ENCODE data around the gene EIF2A. TPM values are rescaled to one million over a fixed set of nuclear protein-coding genes. Genes with fewer than 3 reads are reported as not detected.

EIF2A gene
- polyA plus RNA-seq, 1 of the 3 experiments (the other 2 are of a cell fraction), result 67.0 TPM

GRCh38 chr3:150527464-150528255, 18.9 kb upstream of the EIF2A start (continued):
- TF ChIP-seq ZBTB33 (IDR thresholded peaks at IDR 0.05; ENCODE audit: borderline replicate concordance, low read depth), result no peak
- no peak for TF ChIP-seq JUND (IDR thresholded peaks at IDR 0.05)
- no peak for TF ChIP-seq GATA2 (CRISPR knock-in tag; IDR thresholded peaks at IDR 0.05)

- Histone ChIP-seq H3K9me2 (no peaks in the 10 kb centered on the region), H3K27me3 (ENCODE audit: insufficient read depth) (no peaks in the 10 kb centered on the region), H3K36me3 (replicated peaks in 1 of 2; ENCODE audit: control insufficient read depth in 1 of 2, insufficient read depth in 2 of 2, low read length in 1 of 2) (no peaks in the 10 kb centered on the region), H3K79me2 (ENCODE audit: insufficient read depth) (no peaks in the 10 kb centered on the region), H3K9ac (no peak overlapping the region), H3F3A (replicated peaks; ENCODE audit: insufficient read depth) (peaks cover 3% of the 10 kb centered on the region), H3K4me1 (ENCODE audit: control insufficient read depth in 1 of 2, insufficient read depth in 2 of 2, low read depth in 1 of 2, low read length in 1 of 2) (no peaks in the 10 kb centered on the region), H2AFZ (ENCODE audit: low read depth) (no peak overlapping the region), H3K4me2 (no peak overlapping the region), H3K27ac (ENCODE audit: low read depth in 2 of 2, low read length in 1 of 2) (no peak overlapping the region), H3K9me3 (no peaks in the 10 kb centered on the region), H4K20me1 (ENCODE audit: insufficient read depth) (no peaks in the 10 kb centered on the region), H3K4me3 (ENCODE audit: low read depth in 2 of 2, low read length in 1 of 2) (no peak overlapping the region)
- DNase-seq, result peak; percentile 27
- ChIA-PET CTCF (interaction anchor here (0.6 to 2.6 kb wide), 9 partner anchors 9 to 597 kb away, joined by 3 to 6 read pairs (median 5); partner anchors contain the start of gene SIAH2), POLR2A (interaction anchor here (1.0 kb wide), 1 partner anchor 176 kb away, joined by 3 read pairs; no protein-coding TSS in a partner anchor)
- WGBS (ENCODE audit: low lambda C conversion rate), result 4% methylated on average over 2 of the region's 2 CpGs
- peak; percentile 52; the same call in 1 of the 2 replicates for TF ChIP-seq RAD21 (IDR thresholded peaks at IDR 0.05; ENCODE audit: low read length)
- no peak for TF ChIP-seq GATA2 (CRISPR knock-in tag; IDR thresholded peaks at IDR 0.05)
- no peak for TF ChIP-seq GABPA (IDR thresholded peaks at IDR 0.05; ENCODE audit: low read depth)
- peak; percentile 63 for TF ChIP-seq CTCF (IDR thresholded peaks at IDR 0.05)
Measured at GRCh38 chr3:150528354-150528797, 18.2 kb upstream of the EIF2A start.

- Histone ChIP-seq H3K4me2 (no peak overlapping the region), H3K4me3 (ENCODE audit: low read depth in 2 of 2, low read length in 1 of 2) (no peak overlapping the region), H3K36me3 (replicated peaks in 1 of 2; ENCODE audit: control insufficient read depth in 1 of 2, insufficient read depth in 2 of 2, low read length in 1 of 2) (no peaks in the 10 kb centered on the region), H3K27ac (ENCODE audit: low read depth in 2 of 2, low read length in 1 of 2) (no peak overlapping the region), H3K9me3 (no peaks in the 10 kb centered on the region), H3K27me3 (ENCODE audit: insufficient read depth) (no peaks in the 10 kb centered on the region), H3K4me1 (ENCODE audit: control insufficient read depth in 1 of 2, insufficient read depth in 2 of 2, low read depth in 1 of 2, low read length in 1 of 2) (no peaks in the 10 kb centered on the region), H3K9me2 (no peaks in the 10 kb centered on the region), H4K20me1 (ENCODE audit: insufficient read depth) (no peaks in the 10 kb centered on the region), H3K79me2 (ENCODE audit: insufficient read depth) (no peaks in the 10 kb centered on the region), H3K9ac (no peak overlapping the region), H2AFZ (ENCODE audit: low read depth) (no peak overlapping the region), H3F3A (replicated peaks; ENCODE audit: insufficient read depth) (peaks cover 3% of the 10 kb centered on the region)
- ChIA-PET POLR2A (no interaction called here), CTCF (no interaction called here)
- no peak for DNase-seq
- TF ChIP-seq PBX3 (IDR thresholded peaks at IDR 0.05) (no peak), GABPA (IDR thresholded peaks at IDR 0.05; ENCODE audit: low read depth) (no peak), USF1 (IDR thresholded peaks at IDR 0.05; ENCODE audit: borderline replicate concordance, low read depth) (no peak), MXI1 (IDR thresholded peaks at IDR 0.05; ENCODE audit: low read depth, low read length) (no peak), REST (IDR thresholded peaks at IDR 0.05; ENCODE audit: low read depth, low read length) (no peak), FOSL2 (IDR thresholded peaks at IDR 0.05; ENCODE audit: borderline replicate concordance, low read depth) (no peak), SMC3 (IDR thresholded peaks at IDR 0.05; ENCODE audit: low read depth, low read length) (no peak), TCF12 (IDR thresholded peaks at IDR 0.05) (no peak), CHD2 (IDR thresholded peaks at IDR 0.05; ENCODE audit: low read length, partially characterized antibody) (no peak), JUND (IDR thresholded peaks at IDR 0.05) (no peak), RFX5 (IDR thresholded peaks at IDR 0.05; ENCODE audit: low read length) (no peak)
Measured at GRCh38 chr3:150531775-150532174, 14.8 kb upstream of the EIF2A start.

Measured in SK-N-SH (cell line).